EH (cell line): Measurements from ENCODE around the gene KCTD16.

ENCODE experiments used
- DNase-seq: peaks from one replicate; pipeline ENCODE4 v3.0.0-alpha.2; 2015; ENCODE audit warnings: low read depth

Gene KCTD16

GRCh38 chr5:144333336-144333920, 162.8 kb downstream of the KCTD16 start:
- peak; percentile 15 for DNase-seq

DNA sequence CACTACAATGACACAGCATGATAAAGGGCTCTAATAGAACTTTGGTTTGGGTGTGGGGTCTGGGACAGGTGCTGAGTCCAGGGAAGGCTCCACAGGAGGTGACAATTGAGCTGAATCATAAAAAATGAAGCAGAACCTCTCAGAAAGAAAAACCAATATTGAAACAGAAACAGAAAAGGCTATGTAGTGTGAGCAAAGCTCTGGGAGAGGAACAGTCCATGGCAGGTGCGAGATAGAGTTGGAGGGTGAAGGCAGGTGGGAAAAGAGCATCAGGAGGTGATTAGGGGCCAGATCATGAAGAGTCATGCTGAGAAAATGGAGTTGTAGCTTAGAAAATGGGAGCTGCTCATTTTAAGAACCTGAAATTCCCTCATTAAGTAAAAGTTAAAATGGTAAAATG, 164.9 kb downstream of the KCTD16 start:
- DNase-seq: no peak

GRCh38 chr5:144336191-144336961, 165.7 kb downstream of the KCTD16 start:
- no peak for DNase-seq

- DNase-seq: no peak
Measured at GRCh38 chr5:144352330-144352729, 181.7 kb downstream of the KCTD16 start.

DNA sequence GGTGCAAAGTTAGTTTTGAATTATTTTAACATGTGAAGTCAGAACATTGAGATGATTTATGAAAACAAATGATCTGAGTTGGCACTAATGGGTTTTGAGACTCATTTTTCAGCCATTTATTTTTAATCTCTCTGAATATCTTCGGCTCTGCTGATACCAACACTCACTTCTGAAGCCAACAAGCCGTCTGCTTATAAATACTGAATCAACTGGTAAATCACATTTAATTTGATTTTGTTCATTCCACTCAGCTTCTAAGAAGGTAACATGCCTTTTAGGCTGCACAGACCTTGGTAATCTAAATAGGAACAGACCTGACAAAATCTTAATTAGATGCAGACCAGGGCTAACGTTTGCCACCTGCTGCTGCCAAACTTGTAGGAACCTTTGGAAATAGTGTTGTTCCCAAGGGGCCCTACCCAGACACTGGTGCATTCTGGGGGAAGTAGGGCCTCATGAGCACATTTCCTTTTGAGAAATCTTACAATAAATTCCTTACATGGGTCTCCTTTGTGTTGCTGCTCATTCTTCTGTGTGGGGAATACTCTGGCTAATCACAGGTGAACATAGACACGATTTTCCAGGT, 182.2 kb downstream of the KCTD16 start:
- DNase-seq: no peak

GRCh38 chr5:144356489-144356888, 185.8 kb downstream of the KCTD16 start:
- no peak for DNase-seq

GRCh38 chr5:144361406-144361805, 190.7 kb downstream of the KCTD16 start:
- DNase-seq: peak; percentile 77

DNA sequence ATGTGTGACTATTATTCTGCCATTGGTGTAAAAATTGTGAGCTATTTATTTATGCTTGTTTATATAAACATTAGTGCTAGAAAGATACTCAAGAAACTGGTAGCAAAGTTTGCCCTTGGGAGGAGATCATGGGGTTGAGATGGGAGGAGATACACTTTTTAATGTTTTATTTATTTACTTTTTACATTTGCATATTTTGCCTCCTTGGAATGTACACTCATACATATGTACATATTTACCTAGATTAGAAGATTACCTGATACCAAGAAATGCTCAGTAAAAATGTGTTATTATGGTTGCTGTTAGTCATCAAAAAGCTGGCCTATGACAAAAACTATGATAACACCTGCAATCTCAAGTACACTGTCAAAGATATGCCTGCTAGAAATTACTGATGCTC, 195.2 kb downstream of the KCTD16 start:
- DNase-seq: no peak

GRCh38 chr5:144367991-144368390, 197.3 kb downstream of the KCTD16 start:
- DNase-seq: no peak

GRCh38 chr5:144368556-144368955, 197.9 kb downstream of the KCTD16 start:
- DNase-seq: peak; percentile 60

DNA sequence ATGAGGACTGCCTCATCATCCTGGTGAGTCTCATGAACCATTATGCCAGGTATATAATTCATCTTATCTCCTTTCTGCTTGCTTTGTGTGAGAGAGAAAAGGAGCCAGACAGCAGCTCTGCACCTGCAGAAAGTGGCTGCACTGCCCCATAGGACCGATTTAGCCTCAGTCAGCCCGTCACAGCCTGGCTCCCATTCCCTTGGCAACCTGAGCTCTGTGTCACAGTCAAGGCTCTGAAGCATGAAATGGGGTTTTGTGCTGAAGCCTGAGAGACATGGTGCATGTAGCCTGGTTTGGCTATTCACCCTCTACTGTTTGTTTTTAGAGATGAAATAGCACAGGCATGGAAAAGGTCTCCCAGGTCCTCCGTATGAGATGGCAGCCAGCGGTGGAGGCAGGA, 198.3 kb downstream of the KCTD16 start:
- no peak for DNase-seq

DNA sequence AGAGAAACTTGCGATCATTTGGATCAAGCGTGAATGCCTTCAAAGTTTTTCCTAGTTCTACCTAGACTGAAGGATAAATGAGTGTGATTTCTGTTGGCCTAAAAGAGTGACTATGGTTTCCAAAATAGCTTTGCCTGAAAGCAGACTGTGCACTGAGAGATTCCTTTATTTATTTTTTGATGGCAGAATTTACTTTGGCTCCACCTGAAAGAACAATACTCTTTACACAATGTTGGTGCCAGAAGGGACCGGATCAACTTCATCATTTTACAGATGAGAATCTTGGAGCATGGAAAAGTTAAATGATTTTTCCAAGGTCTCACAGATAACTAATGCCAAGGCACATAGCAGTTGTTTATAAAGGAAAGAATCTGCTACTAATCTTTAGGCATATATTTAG, 199.6 kb downstream of the KCTD16 start:
- no peak for DNase-seq

DNA sequence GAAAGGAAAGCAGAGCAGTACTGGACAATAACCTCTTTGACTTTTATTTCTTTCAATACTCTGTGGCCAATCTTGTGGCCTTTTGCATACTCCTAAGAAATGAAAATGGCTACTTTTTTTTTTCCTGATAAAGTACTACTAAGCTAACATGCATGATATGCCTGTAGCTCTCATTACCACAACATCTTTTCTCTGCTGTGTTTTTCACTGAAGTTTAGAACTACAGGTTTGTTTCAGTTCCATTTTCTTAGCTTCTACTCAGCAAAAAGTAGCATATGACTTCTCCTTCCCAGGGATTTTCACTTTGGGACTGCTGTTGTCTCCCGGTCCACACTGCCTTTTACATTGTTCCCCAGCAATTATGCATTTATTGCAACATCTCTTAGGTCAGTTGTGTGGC, 204.0 kb downstream of the KCTD16 start:
- no peak for DNase-seq

DNA sequence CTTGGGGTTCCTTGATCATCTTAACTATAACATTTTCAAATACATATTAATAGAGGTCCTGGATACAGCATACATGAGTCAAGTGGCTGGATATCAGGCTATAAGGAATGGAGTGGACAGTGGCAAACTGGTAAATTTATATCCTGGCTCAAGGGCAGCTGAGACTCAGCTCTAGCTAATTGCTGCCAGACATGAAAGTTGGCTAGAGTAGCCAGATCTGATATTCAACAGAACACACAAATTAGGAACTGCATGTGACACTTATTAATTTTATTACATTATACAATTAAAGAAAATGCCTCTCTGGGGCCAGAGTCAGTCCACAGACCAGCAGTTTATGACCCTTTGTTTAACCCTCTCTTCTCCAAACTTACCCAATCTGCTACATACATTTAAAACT, 206.5 kb downstream of the KCTD16 start:
- no peak for DNase-seq

GRCh38 chr5:144378681-144379080, 208.0 kb downstream of the KCTD16 start:
- DNase-seq: no peak

GRCh38 chr5:144385597-144385996, 214.9 kb downstream of the KCTD16 start:
- DNase-seq: no peak

GRCh38 chr5:144386315-144386714, 215.6 kb downstream of the KCTD16 start:
- DNase-seq: no peak

- DNase-seq: peak; percentile 11
Measured at GRCh38 chr5:144390133-144390532, 219.5 kb downstream of the KCTD16 start.

GRCh38 chr5:144391044-144391443, 220.4 kb downstream of the KCTD16 start:
- DNase-seq: no peak

GRCh38 chr5:144393641-144394435, 223.2 kb downstream of the KCTD16 start:
- no peak for DNase-seq

GRCh38 chr5:144395704-144396103, 225.0 kb downstream of the KCTD16 start:
- DNase-seq: no peak

- DNase-seq: no peak
Measured at GRCh38 chr5:144403058-144403457, 232.4 kb downstream of the KCTD16 start.
